Fibroblast of the aortic adventitia (primary cell): Measurements from ENCODE around the gene SNRNP200. TPM values are rescaled to one million over a fixed set of nuclear protein-coding genes. Genes with fewer than 3 reads are reported as not detected.
A peak's percentile ranks its signal among the peaks of the same experiment; 100 is the strongest.

Source experiments
- DNase-seq: peaks from one replicate; pipeline ENCODE4 v3.0.0-alpha.2; 2010; ENCODE audit warnings: low read depth
- H3K4me3 ChIP-seq: 2 replicates; pipeline ENCODE4 v1.5.1; 2011; ENCODE audit warnings: low read depth, mild to moderate bottlenecking, control low read depth, low read length, moderate library complexity
- CTCF ChIP-seq: IDR thresholded peaks from 2 replicates; pipeline ENCODE4 v1.5.1; 2011; ENCODE audit warnings: mild to moderate bottlenecking, low read length, control low read depth, inconsistent platforms; ENCODE audit not compliant: insufficient read depth
- total RNA-seq: library from RNA; depleted of rRNA; stranded (reverse); fragments of >200 nt; gene quantifications from 2 replicates; pipeline ENCODE4 v1.2.3, GENCODE V29; 2012; ENCODE audit warnings: low replicate concordance

SNRNP200 gene
- total RNA-seq, 1 donor = 39.3 TPM

DNA sequence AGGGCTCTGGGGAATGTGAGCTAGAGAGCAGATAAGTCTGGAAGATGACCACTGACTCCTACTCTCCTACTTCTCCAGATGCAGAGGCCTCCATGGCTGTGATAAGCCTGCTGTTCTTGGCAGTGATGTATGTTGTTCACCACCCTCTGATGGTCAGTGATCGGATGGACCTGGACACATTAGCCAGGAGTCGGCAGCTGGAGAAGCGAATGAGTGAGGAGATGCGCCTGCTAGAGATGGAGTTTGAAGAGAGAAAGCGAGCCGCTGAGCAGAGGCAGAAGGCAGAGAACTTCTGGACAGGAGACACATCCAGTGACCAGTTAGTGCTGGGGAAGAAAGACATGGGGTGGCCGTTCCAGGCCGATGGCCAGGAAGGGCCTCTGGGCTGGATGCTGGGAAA lies 21.2 kb upstream of the SNRNP200 start:
- H3K4me3 ChIP-seq = no peak overlapping the region
- no peak for TF ChIP-seq CTCF
- DNase-seq = no peak

- no peak for TF ChIP-seq CTCF
- no peak overlapping the region for H3K4me3 ChIP-seq
- no peak for DNase-seq
Measured at GRCh38 chr2:96325884-96326255, 20.5 kb upstream of the SNRNP200 start.

- DNase-seq = no peak
- no peak for TF ChIP-seq CTCF
- H3K4me3 ChIP-seq = peak within 1 kb of the TSS; percentile 37
Measured at GRCh38 chr2:96325041-96325883, 19.9 kb upstream of the SNRNP200 start, which contains the start of gene ITPRIPL1. Gene ITPRIPL1 (plus strand): TSS chr2:96325317. CDS start chr2:96325840, 523 bp downstream.

DNA sequence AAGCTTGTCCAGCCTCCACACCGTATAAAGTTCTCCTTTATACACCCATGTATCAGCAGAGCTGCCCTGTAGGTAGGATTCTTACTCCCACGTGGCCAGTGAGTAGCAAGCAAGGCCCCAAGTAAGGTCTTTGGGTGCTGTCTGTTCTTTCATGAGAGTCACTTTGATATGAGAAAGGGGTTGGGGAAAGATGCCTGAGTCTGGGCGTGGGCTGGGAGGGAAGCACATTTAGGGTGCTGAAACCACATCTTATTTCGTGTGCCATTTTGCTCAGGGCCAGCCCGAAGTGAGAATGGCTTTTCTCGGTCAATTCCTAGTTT lies 19.3 kb upstream of the SNRNP200 start:
- DNase-seq = no peak
- H3K4me3 ChIP-seq = no peak overlapping the region
- no peak for TF ChIP-seq CTCF

- H3K4me3 ChIP-seq = no peak overlapping the region
- no peak for DNase-seq
- TF ChIP-seq CTCF = no peak
Measured at GRCh38 chr2:96323849-96324248, 18.5 kb upstream of the SNRNP200 start.

GRCh38 chr2:96320728-96321622 lies 15.6 kb upstream of the SNRNP200 start:
- peak; percentile 25 for DNase-seq
- peak overlapping the region; percentile 69 for H3K4me3 ChIP-seq
- no peak for TF ChIP-seq CTCF
